ENCODE data around the gene TIE1. TPM values are rescaled to one million over a fixed set of nuclear protein-coding genes. Genes with fewer than 3 reads are reported as not detected.

TIE1 gene
- total and polyA plus RNA-seq, 2 of the 13 experiments (the other 11 are each of a cell fraction or from before 2014, with no cell fraction given) = 0.58 to 0.84 TPM

GRCh38 chr1:43358746-43359693 is 58.2 kb downstream of the TIE1 start, which contains the start of gene CDC20 (continued):
- TF ChIP-seq ZNF597 (CRISPR knock-in tag; IDR thresholded peaks at IDR 0.05) (no peak), REL (CRISPR knock-in tag; conservative IDR thresholded peaks at IDR 0.05) (peak; percentile 98), ZKSCAN8 (CRISPR knock-in tag; IDR thresholded peaks at IDR 0.05; ENCODE audit: borderline replicate concordance) (no peak), POLR2AphosphoS2 (IDR thresholded peaks at IDR 0.05; ENCODE audit: low read depth, low read length) (no peak), NFIB (CRISPR knock-in tag; IDR thresholded peaks at IDR 0.05; ENCODE audit: borderline replicate concordance) (no peak), ZNF263 (CRISPR knock-in tag; IDR thresholded peaks at IDR 0.05) (no peak), ZNF747 (CRISPR knock-in tag; IDR thresholded peaks at IDR 0.05; ENCODE audit: borderline replicate concordance) (0 out of 2 replicates have a peak, but pooled peaks have one; percentile 35), ZBED4 (CRISPR knock-in tag; IDR thresholded peaks at IDR 0.05; ENCODE audit: borderline replicate concordance) (no peak), ZNF180 (CRISPR knock-in tag; IDR thresholded peaks at IDR 0.05; ENCODE audit: borderline replicate concordance, low read depth) (no peak), ZNF326 (CRISPR knock-in tag; IDR thresholded peaks at IDR 0.05; ENCODE audit: borderline replicate concordance) (no peak), ZNF10 (CRISPR knock-in tag; IDR thresholded peaks at IDR 0.05; ENCODE audit: borderline replicate concordance, low read depth) (no peak), ZNF260 (CRISPR knock-in tag; IDR thresholded peaks at IDR 0.05; ENCODE audit: borderline replicate concordance, low read depth) (no peak), HNF1B (CRISPR knock-in tag; IDR thresholded peaks at IDR 0.05) (0 out of 2 replicates have a peak, but pooled peaks have one; percentile 58), MXD3 (CRISPR knock-in tag; IDR thresholded peaks at IDR 0.05) (no peak), ZNF841 (CRISPR knock-in tag; IDR thresholded peaks at IDR 0.05; ENCODE audit: borderline replicate concordance) (peak; percentile 82; the same call in 1 of the 2 replicates), ATF1 (CRISPR knock-in tag; IDR thresholded peaks at IDR 0.05) (no peak), PITX1 (CRISPR knock-in tag; IDR thresholded peaks at IDR 0.05) (no peak)

Data from HepG2 (cell line).